DND-41 (cell line): ENCODE results near the gene SAMD1.

ENCODE experiments used
- ATAC-seq: fragments of 200-7000 bp; cut with Tn5 transposase; 3 replicates; pipeline ENCODE4 v1.9.1; 2021; ENCODE audit warnings: low read depth; ENCODE audit not compliant: insufficient read depth
- DNase-seq: peaks from one replicate; pipeline ENCODE4 v3.0.0-alpha.2; 2020
- H2AFZ ChIP-seq: 2 replicates; pipeline ENCODE4 v1.6.0; 2012; ENCODE audit warnings: low read depth, low read length
- H3K27ac ChIP-seq: 2 replicates; pipeline ENCODE4 v1.5.1; 2012; ENCODE audit warnings: low read length, inconsistent platforms
- H3K27me3 ChIP-seq: fragments of 200-600 bp; sonication (generic); 2 replicates; pipeline ENCODE4 v1.6.0; 2012; ENCODE audit warnings: low read length, mild to moderate bottlenecking, inconsistent platforms; ENCODE audit not compliant: insufficient read depth, poor library complexity
- H3K36me3 ChIP-seq: 2 replicates; pipeline ENCODE4 v1.5.1; 2012; ENCODE audit warnings: low read length, inconsistent platforms; ENCODE audit not compliant: insufficient read depth
- H3K4me1 ChIP-seq: 2 replicates; pipeline ENCODE4 v1.5.1; 2012; ENCODE audit warnings: mild to moderate bottlenecking, low read length; ENCODE audit not compliant: insufficient read depth
- H3K4me2 ChIP-seq: 2 replicates; pipeline ENCODE4 v1.6.0; 2012; ENCODE audit warnings: mild to moderate bottlenecking, moderate library complexity, low read length, inconsistent platforms; ENCODE audit not compliant: insufficient read depth
- H3K4me3 ChIP-seq, 2 experiments: fragments of 200-600 bp in 1 of 2; shearing (Covaris generic) in 1 of 2; 2 replicates each; pipeline ENCODE4 v1.5.1; 2012 to 2016; ENCODE audit warnings: inconsistent platforms in 2 of 2, low read length in 2 of 2, mild to moderate bottlenecking in 2 of 2, low read depth in 1 of 2, moderate library complexity in 1 of 2
- H3K79me2 ChIP-seq: 2 replicates; pipeline ENCODE4 v1.6.0; 2012; ENCODE audit warnings: low read length, inconsistent platforms; ENCODE audit not compliant: insufficient read depth
- H3K9ac ChIP-seq: 2 replicates; pipeline ENCODE4 v1.6.0; 2012; ENCODE audit warnings: low read depth, mild to moderate bottlenecking, inconsistent platforms, low read length, moderate library complexity
- H3K9me3 ChIP-seq: 2 replicates; pipeline ENCODE4 v1.5.1; 2012; ENCODE audit warnings: low read length, moderate library complexity, mild to moderate bottlenecking, inconsistent platforms; ENCODE audit not compliant: insufficient read depth, severe bottlenecking
- H4K20me1 ChIP-seq: 2 replicates; pipeline ENCODE4 v1.6.0; 2012; ENCODE audit warnings: low read length; ENCODE audit not compliant: insufficient read depth
- EZH2 ChIP-seq: IDR thresholded peaks from 3 replicates; pipeline ENCODE4 v1.6.1; 2012; ENCODE audit warnings: borderline replicate concordance, low read depth, mild to moderate bottlenecking, moderate library complexity, low read length, inconsistent platforms; ENCODE audit not compliant: severe bottlenecking
- TF ChIP-seq, protein P1 (sequence below): IDR thresholded peaks from 2 replicates; pipeline ENCODE4 v1.5.1; 2012; ENCODE audit warnings: borderline replicate concordance, low read length, moderate library complexity, mild to moderate bottlenecking; ENCODE audit not compliant: poor library complexity, severe bottlenecking; ENCODE audit errors: extremely low read depth

SAMD1 gene

GRCh38 chr19:14127929-14128509, 37.5 kb upstream of the SAMD1 start:
- H3K4me1 ChIP-seq = 0 out of 2 replicates have a peak, but pooled peaks cover 7% of the 10 kb centered on the region
- no peak overlapping the region for H3K4me3 ChIP-seq
- DNase-seq (no peak), ATAC-seq (no peak)
- no peaks in the 10 kb centered on the region for H3K27me3 ChIP-seq
- no peak overlapping the region for H2AFZ ChIP-seq
- no peak overlapping the region for H3K9ac ChIP-seq
- H4K20me1 ChIP-seq = peaks cover 40% of the 10 kb centered on the region
- TF ChIP-seq, protein P1, sequence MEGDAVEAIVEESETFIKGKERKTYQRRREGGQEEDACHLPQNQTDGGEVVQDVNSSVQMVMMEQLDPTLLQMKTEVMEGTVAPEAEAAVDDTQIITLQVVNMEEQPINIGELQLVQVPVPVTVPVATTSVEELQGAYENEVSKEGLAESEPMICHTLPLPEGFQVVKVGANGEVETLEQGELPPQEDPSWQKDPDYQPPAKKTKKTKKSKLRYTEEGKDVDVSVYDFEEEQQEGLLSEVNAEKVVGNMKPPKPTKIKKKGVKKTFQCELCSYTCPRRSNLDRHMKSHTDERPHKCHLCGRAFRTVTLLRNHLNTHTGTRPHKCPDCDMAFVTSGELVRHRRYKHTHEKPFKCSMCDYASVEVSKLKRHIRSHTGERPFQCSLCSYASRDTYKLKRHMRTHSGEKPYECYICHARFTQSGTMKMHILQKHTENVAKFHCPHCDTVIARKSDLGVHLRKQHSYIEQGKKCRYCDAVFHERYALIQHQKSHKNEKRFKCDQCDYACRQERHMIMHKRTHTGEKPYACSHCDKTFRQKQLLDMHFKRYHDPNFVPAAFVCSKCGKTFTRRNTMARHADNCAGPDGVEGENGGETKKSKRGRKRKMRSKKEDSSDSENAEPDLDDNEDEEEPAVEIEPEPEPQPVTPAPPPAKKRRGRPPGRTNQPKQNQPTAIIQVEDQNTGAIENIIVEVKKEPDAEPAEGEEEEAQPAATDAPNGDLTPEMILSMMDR = no peak
- no peak for TF ChIP-seq EZH2
- H3K36me3 ChIP-seq = peaks cover 71% of the 10 kb centered on the region
- H3K27ac ChIP-seq = no peak overlapping the region
- no peaks in the 10 kb centered on the region for H3K9me3 ChIP-seq
- H3K79me2 ChIP-seq = peaks cover 61% of the 10 kb centered on the region
- no peak overlapping the region for H3K4me2 ChIP-seq

DNA sequence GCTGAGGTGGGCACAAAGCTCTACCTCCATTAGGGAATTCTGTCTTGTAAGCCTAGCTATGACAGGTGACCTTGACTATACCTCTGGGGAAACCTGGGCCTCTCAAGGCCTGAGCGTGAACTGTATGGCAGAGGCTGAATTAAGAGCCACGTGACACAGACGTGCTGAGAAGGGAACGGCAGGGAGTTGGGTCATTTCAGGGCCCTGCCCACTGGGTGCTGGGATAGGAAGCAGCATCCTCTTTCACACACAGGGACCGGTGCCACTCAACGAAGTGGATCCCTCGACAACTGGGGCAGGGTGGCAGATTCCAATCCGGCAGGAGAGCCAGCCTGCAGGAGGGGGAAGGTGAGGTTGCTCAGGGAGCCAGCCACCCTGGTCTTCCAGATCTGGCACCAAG, 36.6 kb upstream of the SAMD1 start:
- TF ChIP-seq EZH2 = no peak
- no peak overlapping the region for H3K9ac ChIP-seq
- no peak for ATAC-seq

DNA sequence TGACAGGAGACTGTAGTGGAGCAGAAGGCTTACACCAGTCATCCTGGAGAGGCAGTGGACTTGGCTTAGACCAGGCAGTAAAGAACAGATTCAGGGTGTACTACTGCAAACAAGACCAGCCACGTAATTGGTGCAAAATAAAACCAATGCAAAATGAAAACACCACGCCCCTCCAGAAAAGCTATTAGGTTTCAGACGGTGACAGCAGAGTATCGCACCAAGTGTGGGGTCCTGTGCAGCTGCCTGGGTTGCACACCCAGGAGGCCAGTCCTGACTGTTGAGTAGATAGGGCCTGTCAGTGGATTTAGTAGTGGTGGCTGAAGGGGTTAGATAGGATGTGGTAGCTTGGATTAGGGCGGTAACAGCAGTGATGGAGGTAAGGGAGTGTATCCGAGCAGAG, 32.4 kb upstream of the SAMD1 start:
- no peak overlapping the region for H3K27ac ChIP-seq
- TF ChIP-seq EZH2 = no peak
- TF ChIP-seq, protein P1 = no peak

More for the DNA sequence above, 36.6 kb upstream of the SAMD1 start:
- Histone ChIP-seq H3K27me3 (no peaks in the 10 kb centered on the region), H3K9me3 (no peaks in the 10 kb centered on the region), H4K20me1 (peaks cover 37% of the 10 kb centered on the region), H3K4me1 (0 out of 2 replicates have a peak, but pooled peaks cover 1% of the 10 kb centered on the region), H3K36me3 (peaks cover 71% of the 10 kb centered on the region), H3K27ac (no peak overlapping the region), H3K4me2 (no peak overlapping the region), H3K4me3 (no peak overlapping the region), H3K79me2 (peaks cover 58% of the 10 kb centered on the region), H2AFZ (no peak overlapping the region)
- no peak for DNase-seq

GRCh38 chr19:14120497-14120780, 29.9 kb upstream of the SAMD1 start:
- Histone ChIP-seq H2AFZ (no peak overlapping the region), H3K9ac (no peak overlapping the region)
- ATAC-seq = no peak

More for the DNA sequence above, 32.4 kb upstream of the SAMD1 start:
- peaks cover 78% of the 10 kb centered on the region for H3K36me3 ChIP-seq
- no peaks in the 10 kb centered on the region for H3K27me3 ChIP-seq
- no peaks in the 10 kb centered on the region for H3K9me3 ChIP-seq
- H3K4me3 ChIP-seq = no peak overlapping the region
- no peak overlapping the region for H3K9ac ChIP-seq
- peaks cover 26% of the 10 kb centered on the region for H3K79me2 ChIP-seq
- no peak overlapping the region for H2AFZ ChIP-seq
- peaks cover 21% of the 10 kb centered on the region for H4K20me1 ChIP-seq
- no peak for ATAC-seq
- H3K4me1 ChIP-seq = peaks cover 23% of the 10 kb centered on the region
- no peak for DNase-seq
- no peak overlapping the region for H3K4me2 ChIP-seq

More at GRCh38 chr19:14120497-14120780, 29.9 kb upstream of the SAMD1 start:
- peaks cover 30% of the 10 kb centered on the region for H3K79me2 ChIP-seq
- DNase-seq = no peak
- H3K9me3 ChIP-seq = no peaks in the 10 kb centered on the region
- H3K36me3 ChIP-seq = peaks cover 56% of the 10 kb centered on the region
- TF ChIP-seq, protein P1 = no peak
- TF ChIP-seq EZH2 = no peak
- peaks cover 24% of the 10 kb centered on the region; the same call in 1 of the 2 replicates for H4K20me1 ChIP-seq
- no peaks in the 10 kb centered on the region for H3K27me3 ChIP-seq
- no peak overlapping the region for H3K4me3 ChIP-seq
- no peak overlapping the region for H3K27ac ChIP-seq
- peaks cover 40% of the 10 kb centered on the region for H3K4me1 ChIP-seq
- H3K4me2 ChIP-seq = no peak overlapping the region
